NCI-H1092 (cell line): ENCODE measurements around the gene TCF12.
"Not testable (repeated sequence)": the region's sequence is repeated elsewhere in the genome, so short reads cannot be mapped to it uniquely, and the experiment has no call there.

Experiments
- DNase-seq: peaks from one replicate; lab custom pipeline; 2025; lab: John Stamatoyannopoulos, UW

TCF12 gene

GRCh38 chr15:57092252-57092651, 173.8 kb downstream of the TCF12 start:
- DNase-seq, result no peak

GRCh38 chr15:57094321-57095257, 176.1 kb downstream of the TCF12 start:
- no peak for DNase-seq

GRCh38 chr15:57095896-57096295, 177.5 kb downstream of the TCF12 start:
- no peak for DNase-seq

DNA sequence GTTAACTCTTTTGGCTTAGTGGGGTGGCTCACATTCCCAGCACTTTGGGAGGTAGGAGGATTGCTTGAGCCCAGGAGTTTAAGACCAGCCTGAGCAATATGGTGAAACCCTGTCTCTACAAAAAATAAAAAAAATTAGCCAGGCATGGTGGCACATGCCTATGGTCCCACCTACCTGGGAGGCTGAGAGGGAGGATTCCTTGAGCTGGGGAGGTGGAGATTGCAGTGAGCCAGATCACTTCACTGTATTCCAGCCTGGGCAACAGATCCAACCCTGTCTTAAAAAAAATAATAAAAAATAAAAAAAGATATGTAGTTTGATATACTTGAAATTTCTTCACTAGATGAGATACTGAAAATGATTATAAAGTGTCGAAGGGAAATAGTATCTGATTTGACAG, 178.8 kb downstream of the TCF12 start:
- no peak for DNase-seq

DNA sequence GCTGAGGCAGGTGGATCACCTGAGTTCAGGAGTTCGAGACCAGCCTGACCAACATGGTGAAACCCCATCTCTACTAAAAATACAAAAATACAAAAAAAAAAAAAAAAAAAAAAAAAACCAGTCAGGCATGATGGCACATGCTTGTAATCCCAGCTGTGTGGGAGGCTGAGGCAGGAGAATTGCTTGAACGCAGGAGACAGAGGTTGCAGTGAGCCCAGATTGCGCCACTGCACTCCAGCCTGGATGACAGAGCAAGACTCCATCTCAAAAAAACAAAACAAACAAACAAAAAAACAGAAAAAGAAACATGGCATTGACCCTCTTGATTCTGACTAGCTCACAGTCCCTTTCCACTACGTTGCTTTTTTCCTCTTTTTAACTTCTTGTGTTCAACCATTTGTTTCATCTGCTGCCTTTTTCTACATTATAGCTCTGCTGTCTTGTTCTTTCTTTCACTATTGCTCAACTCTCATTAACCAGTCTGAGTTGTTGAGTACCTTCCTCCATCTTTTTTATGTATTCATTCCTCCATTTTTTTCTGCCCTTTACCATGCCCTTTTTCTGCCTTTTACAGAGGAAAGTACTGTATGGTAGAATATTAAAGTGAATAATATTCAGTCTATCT, 179.6 kb downstream of the TCF12 start:
- not testable (repeated sequence) for DNase-seq

DNA sequence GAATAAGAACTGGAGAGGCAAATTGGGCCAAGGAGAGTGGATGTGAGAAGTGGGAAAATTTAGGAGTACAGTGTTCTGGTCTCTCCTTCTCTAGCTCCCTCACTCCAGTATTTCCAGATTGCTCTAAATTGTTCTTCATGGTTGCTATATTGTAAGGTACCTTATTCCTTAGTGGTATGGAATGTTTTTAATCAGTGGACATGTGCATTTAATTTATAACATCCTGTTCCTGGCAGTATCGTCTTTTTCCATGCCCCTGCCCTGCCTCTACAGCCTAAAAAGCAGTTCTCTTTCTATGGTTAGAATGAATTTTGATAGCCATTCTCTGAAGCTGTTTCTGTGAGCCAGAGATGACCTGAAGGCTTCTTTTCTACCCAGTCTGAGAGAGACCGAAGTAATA, 180.5 kb downstream of the TCF12 start:
- no peak for DNase-seq

GRCh38 chr15:57100136-57100539, 181.7 kb downstream of the TCF12 start:
- no peak for DNase-seq

- DNase-seq, result no peak
These were observed 184.4 kb downstream of the TCF12 start for GRCh38 chr15:57102858-57103257.

DNA sequence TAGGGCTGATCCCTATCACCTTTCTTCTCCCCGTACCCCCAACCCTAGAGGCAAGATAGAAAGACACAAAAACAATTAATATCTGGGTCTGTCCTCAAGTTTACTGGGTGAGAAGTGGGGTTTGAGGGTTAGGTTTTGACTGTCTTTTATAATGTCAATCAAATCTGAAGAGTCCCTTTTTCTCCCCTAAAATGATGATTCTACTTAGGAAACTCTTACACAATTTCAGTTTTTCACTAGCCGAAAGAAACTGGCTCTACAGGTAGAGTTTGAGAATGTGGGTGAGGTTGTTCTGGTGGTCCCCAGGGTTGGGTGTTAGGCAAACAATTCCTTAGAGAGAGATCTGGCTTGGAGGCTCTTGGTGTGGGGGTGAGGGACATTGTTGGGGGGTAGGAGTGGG, 189.9 kb downstream of the TCF12 start:
- DNase-seq, result no peak

- no peak for DNase-seq
These were observed 190.6 kb downstream of the TCF12 start for GRCh38 chr15:57109005-57109404.

- no peak for DNase-seq
These were observed 192.6 kb downstream of the TCF12 start for GRCh38 chr15:57111002-57111401.

DNA sequence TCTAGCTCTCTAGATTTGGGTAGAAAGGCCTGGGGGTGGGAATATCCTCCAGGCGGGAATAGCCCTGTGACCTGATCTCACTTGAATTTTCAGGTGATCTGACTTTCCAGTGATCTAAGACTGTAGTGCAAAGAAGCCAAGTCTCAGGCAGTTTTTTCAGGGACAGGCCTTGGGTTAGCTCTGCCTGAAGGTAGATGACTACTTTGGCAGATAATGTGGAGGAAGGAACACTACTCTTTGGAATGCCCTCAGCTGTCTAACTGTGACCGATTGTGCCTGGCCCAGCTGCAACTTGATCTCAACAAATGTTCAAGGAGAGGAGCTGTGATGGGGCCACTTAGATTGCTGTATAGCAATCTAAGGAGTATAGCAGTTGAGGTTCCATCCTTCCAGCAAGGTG, 193.7 kb downstream of the TCF12 start:
- no peak for DNase-seq

- no peak for DNase-seq
These were observed 195.6 kb downstream of the TCF12 start for GRCh38 chr15:57114070-57114469.

- DNase-seq, result no peak
These were observed 199.8 kb downstream of the TCF12 start for GRCh38 chr15:57118013-57118799.

DNA sequence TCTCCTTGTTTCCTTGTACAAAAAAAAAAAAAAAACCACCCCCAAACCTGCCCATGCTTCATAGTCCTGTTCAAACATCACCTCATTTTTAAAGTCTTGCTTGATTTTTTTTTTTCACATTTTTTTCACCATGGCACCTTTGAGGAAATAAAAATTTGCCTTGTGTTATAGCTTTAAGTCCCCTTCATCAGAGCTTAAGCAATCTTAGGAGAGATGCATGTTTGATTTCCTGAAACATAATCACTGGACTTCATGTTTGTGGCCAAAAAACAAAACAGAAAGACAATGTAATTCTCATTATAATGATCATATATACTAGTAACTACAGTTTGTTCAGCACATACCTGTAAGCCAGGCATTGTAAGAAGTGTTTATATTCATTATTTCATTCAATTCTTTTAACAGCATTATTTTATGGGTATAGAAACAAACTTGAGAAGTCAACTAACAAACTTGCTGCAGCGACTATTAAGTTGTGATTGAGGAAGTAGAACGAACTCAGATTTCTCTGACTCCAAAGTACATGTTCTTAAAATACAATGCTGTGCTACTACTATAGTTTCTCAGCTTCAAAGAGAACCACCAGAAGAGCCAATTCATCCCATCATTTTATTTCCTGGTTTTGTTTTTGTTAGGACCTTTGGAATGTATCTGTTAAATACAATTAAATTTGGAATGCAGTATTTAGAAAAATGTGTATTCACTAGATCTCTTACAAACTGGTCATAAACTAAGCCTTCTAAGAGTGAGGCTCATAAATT, 203.8 kb downstream of the TCF12 start:
- DNase-seq, result no peak

- DNase-seq, result no peak
These were observed 205.6 kb downstream of the TCF12 start for GRCh38 chr15:57124036-57124435.

- DNase-seq, result no peak
These were observed 210.6 kb downstream of the TCF12 start for GRCh38 chr15:57129064-57129463.

GRCh38 chr15:57130956-57131355, 212.5 kb downstream of the TCF12 start:
- DNase-seq, result no peak

- DNase-seq, result no peak
These were observed 214.9 kb downstream of the TCF12 start for GRCh38 chr15:57133127-57133968.

- no peak for DNase-seq
These were observed 215.7 kb downstream of the TCF12 start for GRCh38 chr15:57134071-57134605.

DNA sequence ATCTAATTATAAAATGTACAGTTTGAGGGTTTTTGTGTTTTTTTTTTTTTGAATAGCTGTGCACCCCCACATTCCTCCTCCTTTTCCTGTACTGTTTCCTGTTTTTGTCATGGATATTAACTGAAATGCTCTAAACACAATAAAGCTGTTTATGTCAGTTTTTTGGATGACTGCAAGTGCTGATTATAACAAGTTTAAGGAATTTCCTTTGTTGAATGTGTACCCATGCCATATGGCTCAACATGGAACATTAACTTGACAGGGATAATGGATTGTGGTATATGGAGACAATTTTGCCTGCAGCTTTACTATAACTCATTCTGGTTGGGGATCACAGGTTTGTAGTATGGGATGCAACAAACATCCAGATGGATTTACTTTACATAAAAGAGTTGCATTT, 216.4 kb downstream of the TCF12 start:
- DNase-seq, result no peak
